ENCODE results near the gene SLC5A5. TPM values are rescaled to one million over a fixed set of nuclear protein-coding genes. Genes with fewer than 3 reads are reported as not detected.

SLC5A5 gene
- total RNA-seq, 1 donor from 2014 or later, result not detected

DNA sequence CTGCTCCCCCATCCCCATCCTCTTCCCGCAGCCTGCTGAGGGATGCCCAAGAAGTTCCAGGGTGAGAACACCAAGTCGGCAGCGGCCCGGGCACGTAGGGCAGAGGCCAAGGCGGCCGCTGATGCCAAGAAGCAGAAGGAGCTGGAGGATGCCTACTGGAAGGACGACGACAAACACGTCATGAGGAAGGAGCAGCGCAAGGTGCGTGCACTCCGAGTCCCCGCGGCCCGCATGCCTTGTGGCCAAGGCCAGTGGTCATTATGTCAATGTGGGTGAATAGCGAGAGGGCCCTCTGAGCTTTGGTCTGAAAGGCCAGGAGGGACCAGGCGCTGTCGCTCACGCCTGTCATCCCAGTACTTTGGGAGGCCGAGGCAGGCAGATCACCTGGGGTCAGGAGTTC, 64.6 kb downstream of the SLC5A5 start:
- Mint-ChIP-seq H3K36me3 (ENCODE audit: insufficient read depth) (no peaks in the 10 kb centered on the region), H3K4me1 (ENCODE audit: low read depth) (peaks cover 10% of the 10 kb centered on the region), H3K27ac (no peak overlapping the region), H3K27me3 (no peaks in the 10 kb centered on the region), H3K9me3 (ENCODE audit: low read depth) (no peaks in the 10 kb centered on the region), H3K4me3 (ENCODE audit: low read depth) (no peak overlapping the region)
- TF ChIP-seq, protein P1, sequence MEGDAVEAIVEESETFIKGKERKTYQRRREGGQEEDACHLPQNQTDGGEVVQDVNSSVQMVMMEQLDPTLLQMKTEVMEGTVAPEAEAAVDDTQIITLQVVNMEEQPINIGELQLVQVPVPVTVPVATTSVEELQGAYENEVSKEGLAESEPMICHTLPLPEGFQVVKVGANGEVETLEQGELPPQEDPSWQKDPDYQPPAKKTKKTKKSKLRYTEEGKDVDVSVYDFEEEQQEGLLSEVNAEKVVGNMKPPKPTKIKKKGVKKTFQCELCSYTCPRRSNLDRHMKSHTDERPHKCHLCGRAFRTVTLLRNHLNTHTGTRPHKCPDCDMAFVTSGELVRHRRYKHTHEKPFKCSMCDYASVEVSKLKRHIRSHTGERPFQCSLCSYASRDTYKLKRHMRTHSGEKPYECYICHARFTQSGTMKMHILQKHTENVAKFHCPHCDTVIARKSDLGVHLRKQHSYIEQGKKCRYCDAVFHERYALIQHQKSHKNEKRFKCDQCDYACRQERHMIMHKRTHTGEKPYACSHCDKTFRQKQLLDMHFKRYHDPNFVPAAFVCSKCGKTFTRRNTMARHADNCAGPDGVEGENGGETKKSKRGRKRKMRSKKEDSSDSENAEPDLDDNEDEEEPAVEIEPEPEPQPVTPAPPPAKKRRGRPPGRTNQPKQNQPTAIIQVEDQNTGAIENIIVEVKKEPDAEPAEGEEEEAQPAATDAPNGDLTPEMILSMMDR (IDR thresholded peaks at IDR 0.05; ENCODE audit: unreplicated experiment), result no peak
- no peak for DNase-seq (ENCODE audit: low spot score, unreplicated experiment)

DNA sequence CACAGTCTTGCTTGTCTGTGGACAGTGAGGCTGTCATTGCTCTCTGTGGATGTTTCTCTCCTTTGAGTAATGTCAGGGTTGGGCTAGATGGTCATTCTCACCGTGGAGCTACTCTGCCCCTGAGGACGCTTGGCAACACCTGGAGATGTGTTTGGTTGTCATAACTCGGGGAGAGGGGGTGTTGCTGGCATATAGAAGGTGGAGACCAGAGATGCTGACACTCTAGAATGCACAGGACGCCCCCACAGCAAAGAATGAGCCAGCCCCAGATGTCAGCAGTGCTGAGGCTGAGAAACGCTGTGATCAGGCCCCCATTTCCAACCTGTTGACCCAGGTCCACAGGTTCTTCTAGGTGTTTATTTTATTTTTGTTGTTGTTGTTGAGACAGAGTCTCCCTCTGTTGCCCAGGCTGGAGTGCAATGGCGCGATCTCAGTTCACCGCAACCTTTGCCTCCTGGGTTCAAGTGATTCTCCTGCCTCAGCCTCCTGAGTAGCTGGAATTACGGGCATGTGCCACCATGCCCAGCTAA, 65.7 kb downstream of the SLC5A5 start:
- Mint-ChIP-seq H3K4me3 (ENCODE audit: low read depth) (no peak overlapping the region), H3K27me3 (no peaks in the 10 kb centered on the region), H3K9me3 (ENCODE audit: low read depth) (no peaks in the 10 kb centered on the region), H3K36me3 (ENCODE audit: insufficient read depth) (no peaks in the 10 kb centered on the region), H3K27ac (no peak overlapping the region), H3K4me1 (ENCODE audit: low read depth) (peaks cover 6% of the 10 kb centered on the region)
- TF ChIP-seq, protein P1 (IDR thresholded peaks at IDR 0.05; ENCODE audit: unreplicated experiment), result no peak
- DNase-seq (ENCODE audit: low spot score, unreplicated experiment), result no peak

DNA sequence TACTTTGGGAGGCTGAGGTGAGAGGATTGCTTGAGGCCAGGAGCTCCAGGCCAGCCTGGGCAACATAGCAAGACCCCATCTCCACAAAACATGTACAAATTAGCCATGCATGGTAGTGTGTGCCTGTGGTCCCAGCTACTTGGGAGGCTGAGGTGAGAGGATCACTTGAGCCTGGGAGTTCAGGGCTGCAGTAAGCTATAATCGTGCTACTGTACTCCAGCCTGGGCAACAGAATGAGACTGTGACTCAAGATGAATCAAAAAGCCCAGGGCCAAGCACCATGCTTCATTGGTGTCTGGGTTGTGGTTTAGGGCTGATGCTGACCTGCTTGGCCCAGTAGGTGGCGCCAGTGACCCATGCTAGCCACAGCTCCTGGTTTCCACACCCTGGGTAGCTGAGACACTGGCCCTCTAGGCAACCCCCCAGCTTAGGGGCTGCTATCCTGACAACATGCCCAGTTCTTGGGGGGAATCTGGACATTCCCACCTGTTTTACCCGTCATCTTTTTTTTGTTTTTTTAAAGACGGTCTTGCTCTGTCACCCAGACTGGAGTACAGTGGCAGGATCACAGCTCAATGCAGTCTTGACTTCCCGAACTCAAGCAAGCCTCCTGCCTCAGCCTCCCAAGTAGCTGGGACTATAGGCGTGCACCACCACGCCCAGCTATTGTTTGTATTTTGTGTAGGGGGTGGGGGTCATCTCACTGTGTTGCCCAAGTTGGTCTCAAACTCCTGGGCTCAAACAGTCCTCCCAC, 66.5 kb downstream of the SLC5A5 start:
- Mint-ChIP-seq H3K27ac (no peak overlapping the region), H3K4me1 (ENCODE audit: low read depth) (peaks cover 6% of the 10 kb centered on the region), H3K4me3 (ENCODE audit: low read depth) (no peak overlapping the region), H3K36me3 (ENCODE audit: insufficient read depth) (no peaks in the 10 kb centered on the region), H3K27me3 (no peaks in the 10 kb centered on the region), H3K9me3 (ENCODE audit: low read depth) (no peaks in the 10 kb centered on the region)
- TF ChIP-seq, protein P1 (IDR thresholded peaks at IDR 0.05; ENCODE audit: unreplicated experiment), result peak; percentile 98
- peak; percentile 75 for DNase-seq (ENCODE audit: low spot score, unreplicated experiment)

DNA sequence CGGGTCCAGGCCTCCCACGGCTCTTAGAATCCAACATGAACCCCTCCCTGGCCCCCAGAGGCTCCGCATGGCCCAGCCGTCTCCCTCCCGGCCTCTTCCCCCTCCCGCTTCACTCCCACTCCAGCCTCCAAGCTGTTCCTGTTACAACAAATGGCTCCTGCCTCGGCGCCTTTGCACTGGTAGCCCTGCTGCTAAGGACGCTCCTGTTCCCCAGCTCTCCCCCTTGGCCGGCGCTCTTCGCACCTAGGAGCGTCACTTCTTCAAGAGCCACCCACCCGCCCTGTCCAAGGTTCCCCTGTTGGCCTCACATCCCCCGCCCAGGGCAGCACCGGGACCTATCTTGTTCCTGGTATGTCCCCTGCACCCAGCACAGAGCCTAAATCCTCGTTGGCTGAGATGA, 70.4 kb downstream of the SLC5A5 start:
- TF ChIP-seq, protein P1 (IDR thresholded peaks at IDR 0.05; ENCODE audit: unreplicated experiment), result no peak
- Mint-ChIP-seq H3K4me1 (ENCODE audit: low read depth) (no peaks in the 10 kb centered on the region), H3K9me3 (ENCODE audit: low read depth) (no peaks in the 10 kb centered on the region), H3K36me3 (ENCODE audit: insufficient read depth) (no peaks in the 10 kb centered on the region), H3K4me3 (ENCODE audit: low read depth) (no peak overlapping the region), H3K27me3 (no peaks in the 10 kb centered on the region), H3K27ac (no peak overlapping the region)
- no peak for DNase-seq (ENCODE audit: low spot score, unreplicated experiment)

DNA sequence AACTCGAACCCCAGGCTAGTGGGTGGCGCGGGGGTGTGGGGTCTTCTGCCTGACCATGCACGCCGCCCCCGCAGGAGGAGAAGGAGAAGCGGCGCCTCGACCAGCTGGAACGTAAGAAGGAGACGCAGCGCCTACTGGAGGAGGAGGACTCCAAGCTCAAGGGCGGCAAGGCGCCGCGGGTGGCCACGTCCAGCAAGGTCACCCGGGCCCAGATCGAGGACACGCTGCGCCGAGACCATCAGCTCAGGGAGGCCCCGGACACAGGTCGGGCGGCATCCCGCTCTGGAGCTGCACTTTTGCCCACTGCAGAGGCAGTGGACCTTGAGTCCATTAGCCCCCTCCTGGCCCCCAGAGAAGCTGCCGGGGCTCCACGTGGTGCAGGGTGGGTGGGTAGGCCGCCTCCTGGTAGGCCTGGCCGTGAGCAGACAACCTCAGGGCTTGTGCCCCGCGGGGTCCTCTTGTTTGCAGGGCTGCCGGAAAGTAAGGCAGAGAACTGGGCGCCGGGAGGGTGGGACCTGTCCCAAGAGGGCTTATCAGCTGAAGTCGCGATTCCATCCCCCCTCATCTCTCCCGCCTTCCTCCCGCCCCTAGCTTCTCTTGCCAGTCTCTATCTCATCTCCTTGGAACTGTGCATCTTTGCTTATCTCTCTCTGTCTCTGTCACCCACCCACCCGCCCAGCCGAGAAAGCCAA, 71.0 kb downstream of the SLC5A5 start:
- H3K4me3 Mint-ChIP-seq (ENCODE audit: low read depth), result no peak overlapping the region

More for the DNA sequence above, 71.0 kb downstream of the SLC5A5 start:
- no peak for DNase-seq (ENCODE audit: low spot score, unreplicated experiment)
- no peaks in the 10 kb centered on the region for H3K27me3 Mint-ChIP-seq
- no peaks in the 10 kb centered on the region for H3K36me3 Mint-ChIP-seq (ENCODE audit: insufficient read depth)
- no peaks in the 10 kb centered on the region for H3K4me1 Mint-ChIP-seq (ENCODE audit: low read depth)
- no peaks in the 10 kb centered on the region for H3K9me3 Mint-ChIP-seq (ENCODE audit: low read depth)
- TF ChIP-seq, protein P1 (IDR thresholded peaks at IDR 0.05; ENCODE audit: unreplicated experiment), result no peak
- H3K27ac Mint-ChIP-seq, result no peak overlapping the region

Measured in progenitor cell of endocrine pancreas (in vitro differentiated cells).